Activated T-cell treated with anti-CD3 and anti-CD28 coated beads for 24 hours (primary cell): ENCODE measurements around the gene RNU6-8.
A peak's percentile ranks its signal among the peaks of the same experiment; 100 is the strongest.

Source experiments
- DNase-seq: peaks from one replicate; pipeline ENCODE4 v3.0.0-alpha.2; 2020; ENCODE audit warnings: low read depth

The RNU6-8 gene

DNA sequence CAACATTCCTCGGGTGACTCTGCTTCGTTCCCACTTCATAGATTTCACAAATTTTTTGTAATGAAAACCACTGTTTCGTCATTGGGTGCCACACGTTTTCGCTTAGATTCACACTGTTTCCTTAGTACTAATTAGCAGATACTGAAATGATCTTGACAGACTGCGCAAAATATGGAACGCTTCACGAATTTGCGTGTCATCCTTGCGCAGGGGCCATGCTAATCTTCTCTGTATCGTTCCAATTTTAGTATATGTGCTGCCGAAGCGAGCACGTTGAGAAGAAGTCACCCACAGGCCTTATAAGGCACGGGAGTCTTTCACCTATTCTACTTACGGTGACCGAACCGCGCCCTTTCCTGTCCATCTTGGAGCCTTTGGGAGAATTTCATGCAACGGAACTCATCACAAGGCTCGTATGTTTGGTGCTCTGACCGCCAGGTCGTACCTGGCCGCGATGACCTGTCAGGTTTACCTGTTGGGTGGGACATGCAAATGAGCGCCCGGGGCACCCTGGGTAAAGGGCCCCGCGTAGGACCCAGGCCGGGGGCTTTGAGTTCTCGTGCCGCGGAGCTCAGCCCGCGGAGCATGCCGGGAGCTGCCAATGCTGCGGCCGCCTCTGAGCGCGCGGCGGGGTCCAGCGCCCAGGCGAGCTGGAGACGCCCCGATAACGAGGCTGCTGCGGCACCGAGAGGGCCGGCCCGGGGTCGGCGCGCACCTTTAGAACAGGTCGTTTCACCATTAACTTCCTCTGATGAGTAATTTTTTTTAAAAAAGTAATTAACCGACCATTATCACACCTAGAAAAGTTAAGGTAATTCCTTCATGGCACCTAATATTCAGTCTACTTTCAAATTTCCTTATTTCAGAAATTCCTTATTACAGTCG lies at the start of gene RNU6-8:
TSS of gene RNU6-8 (minus strand) at position 272 of the 885 bp plus-strand sequence.
- DNase-seq: peak; percentile 80

DNA sequence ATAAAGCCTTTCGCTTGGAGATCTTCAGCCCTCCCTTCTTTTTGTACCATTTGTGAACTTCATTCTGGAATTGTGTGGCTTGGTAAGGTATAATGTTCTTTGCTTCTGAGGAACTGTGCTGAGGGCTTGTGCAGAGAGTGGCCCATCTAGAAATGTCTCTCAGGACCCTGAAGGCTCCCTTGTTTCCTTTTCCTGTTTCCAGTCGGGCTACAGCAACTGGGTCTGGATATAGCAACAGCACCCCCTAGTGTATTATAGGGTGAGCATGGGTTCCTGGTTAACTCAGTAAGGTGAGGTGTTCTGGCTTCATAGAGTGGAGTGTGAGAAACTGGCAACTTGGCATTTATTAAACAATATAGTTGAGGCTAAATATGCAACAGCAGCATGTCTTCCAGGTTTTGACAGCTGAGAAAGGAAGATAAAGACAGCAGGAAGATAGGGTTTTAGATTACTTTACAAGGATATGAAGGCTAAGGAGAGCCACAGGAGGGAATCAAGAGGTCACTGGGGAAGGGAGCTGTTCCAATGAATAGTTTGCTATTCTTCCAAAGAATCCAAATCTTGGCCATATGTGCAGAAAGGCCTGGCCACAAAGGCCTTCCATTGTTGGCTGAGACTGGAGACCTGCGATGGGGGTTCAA lies 49.1 kb upstream of the RNU6-8 start:
- DNase-seq: peak; percentile 31

DNA sequence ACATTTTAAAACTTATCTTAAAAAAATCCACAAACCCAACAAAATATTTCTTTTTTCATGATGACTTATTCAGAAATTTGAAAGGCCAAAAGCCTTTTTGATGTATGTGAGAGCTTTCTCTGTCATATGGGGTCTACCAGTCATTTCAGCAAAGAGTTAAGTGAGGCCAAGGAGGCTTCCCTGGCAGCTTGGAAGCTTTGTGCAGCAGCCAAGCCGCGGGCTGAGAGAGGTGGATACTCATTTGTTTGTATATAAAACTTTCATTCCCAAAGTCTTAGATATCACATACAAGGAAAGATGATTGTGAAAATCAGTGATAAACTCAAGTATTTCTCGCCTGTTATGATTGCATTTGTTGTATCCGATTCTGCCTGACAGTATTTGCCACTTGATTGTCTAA lies 48.5 kb upstream of the RNU6-8 start:
- no peak for DNase-seq

GRCh38 chr14:32250681-32251080 lies 47.6 kb upstream of the RNU6-8 start:
- no peak for DNase-seq

DNA sequence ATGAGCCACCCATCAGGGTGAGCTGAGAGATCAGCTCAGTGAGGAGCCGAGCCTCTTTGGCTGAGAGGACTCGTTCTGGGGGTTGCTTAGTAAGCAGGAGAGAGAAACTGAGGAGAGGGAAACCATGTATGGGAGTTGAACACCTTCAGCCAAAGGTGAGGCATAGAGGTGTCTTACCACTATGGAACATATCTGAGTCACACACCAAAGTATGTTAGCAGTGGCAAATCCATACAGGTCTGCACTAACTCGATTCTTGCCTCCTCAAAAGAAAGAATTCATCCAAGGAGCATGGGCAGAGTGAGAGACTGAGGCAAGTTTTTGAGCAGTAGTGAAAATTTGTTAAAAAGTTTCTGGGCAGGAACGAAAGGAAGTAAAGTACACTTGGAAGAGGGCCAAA lies 46.7 kb upstream of the RNU6-8 start:
- DNase-seq: no peak

DNA sequence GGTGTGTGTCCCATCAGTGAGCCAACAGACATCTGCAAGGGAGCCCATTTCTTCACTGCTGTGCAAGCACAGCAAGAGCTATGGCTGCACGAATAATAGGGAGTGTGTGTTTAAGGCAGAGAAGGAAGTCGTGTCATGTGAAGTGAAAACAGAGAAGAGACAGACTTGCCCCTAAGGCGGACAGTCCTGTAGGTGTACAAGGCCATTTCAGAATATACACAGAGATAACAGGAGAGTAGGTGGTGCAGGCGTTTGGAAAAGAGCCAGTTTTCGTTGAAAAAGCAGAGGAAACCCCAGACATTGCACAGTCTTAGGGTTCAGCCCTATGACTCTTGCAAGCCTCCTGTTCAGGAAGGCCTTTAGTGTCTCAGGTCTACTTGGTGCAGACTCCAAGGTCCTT lies 46.3 kb upstream of the RNU6-8 start:
- DNase-seq: no peak

- DNase-seq: no peak
Observed at GRCh38 chr14:32246751-32247150, 43.7 kb upstream of the RNU6-8 start.

DNA sequence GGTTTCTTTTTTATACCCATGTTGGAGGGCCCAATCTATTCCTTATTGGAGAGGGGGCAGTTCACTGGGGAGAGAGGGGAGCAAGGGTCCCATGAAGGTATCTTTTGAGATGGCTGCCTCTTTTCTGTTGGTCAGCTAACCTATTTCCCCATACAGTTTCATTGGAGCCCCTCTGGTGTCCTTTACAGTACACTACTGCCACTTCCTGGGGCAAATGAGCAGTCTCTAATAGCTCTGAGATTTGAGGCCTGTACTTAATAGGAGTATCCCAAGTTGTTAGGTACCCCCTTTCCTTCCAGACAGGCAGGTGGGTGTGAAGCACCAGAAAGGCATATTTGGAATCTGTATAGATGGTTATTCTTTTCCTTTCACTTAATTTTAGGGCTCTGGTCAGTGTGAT lies 41.3 kb upstream of the RNU6-8 start:
- DNase-seq: no peak

DNA sequence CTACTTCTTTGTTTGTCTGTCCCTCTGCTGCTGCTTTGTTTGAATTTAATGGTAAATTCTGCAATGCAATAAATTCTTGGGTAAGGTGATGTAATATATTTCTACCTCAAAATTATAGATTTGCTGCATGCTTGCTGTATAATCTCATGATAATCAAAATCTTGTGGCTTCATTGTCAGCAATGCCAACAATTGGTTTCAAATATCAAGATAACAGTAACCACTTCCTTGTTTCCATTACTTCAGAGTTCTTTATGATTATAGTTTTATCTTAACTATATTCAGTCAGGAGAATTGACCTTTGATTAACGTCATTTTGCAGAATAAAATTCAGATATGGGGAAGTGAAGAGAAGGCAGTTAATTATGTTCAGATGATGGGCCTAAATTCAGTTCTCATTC lies 30.2 kb upstream of the RNU6-8 start:
- DNase-seq: no peak

GRCh38 chr14:32232481-32232880 lies 29.4 kb upstream of the RNU6-8 start:
- DNase-seq: no peak

- DNase-seq: no peak
Observed at GRCh38 chr14:32230695-32231280, 27.7 kb upstream of the RNU6-8 start.

GRCh38 chr14:32230181-32230580 lies 27.1 kb upstream of the RNU6-8 start:
- no peak for DNase-seq

- no peak for DNase-seq
Observed at GRCh38 chr14:32226056-32226455, 23.0 kb upstream of the RNU6-8 start.

DNA sequence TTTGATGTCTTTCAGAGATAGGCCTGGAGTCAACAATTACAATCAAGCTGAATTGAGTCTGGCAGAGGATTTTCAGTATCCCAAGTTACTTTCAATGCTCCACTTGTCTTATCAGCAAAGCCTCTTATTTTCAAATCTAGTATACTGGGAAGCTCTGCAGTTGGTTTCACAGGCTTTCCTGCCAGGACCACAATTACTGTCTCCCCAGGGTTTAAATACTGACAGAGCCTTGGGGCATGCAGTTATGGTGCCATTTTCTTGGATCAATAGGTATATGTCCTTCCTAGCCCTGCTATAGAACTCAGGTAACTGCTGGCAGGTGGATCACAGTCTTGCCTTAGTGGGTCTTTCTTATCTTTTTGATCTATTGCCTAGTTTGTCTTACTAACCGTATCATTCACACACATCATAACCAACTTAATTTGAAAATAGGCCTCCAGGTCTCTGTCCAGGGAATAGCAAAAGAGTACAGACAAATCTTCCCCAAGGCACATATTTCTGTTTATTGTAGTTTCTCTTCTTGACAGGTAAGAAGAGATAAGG lies 22.4 kb upstream of the RNU6-8 start:
- no peak for DNase-seq

GRCh38 chr14:32224737-32225377 lies 21.8 kb upstream of the RNU6-8 start:
- no peak for DNase-seq

DNA sequence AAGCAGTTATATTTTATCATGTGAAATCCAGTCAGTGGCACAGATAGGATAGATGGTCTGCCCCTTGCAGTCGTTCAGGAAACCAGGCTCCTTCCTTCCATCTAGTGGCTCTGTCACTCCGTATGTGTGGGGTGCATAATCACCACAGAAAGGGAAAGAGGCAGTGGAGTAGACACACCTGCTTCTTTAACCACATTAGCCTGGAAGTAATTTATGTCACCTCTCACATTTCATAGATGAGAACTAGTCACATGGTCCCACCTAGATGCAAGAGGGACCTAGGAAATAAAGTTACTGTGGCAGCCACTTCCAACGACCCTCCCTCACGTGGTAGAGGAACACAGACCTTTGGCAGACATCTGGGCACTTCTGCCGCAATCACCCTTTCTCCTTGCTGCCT lies 14.2 kb upstream of the RNU6-8 start:
- no peak for DNase-seq

- no peak for DNase-seq
Observed at GRCh38 chr14:32212833-32213232, 9.8 kb upstream of the RNU6-8 start.

DNA sequence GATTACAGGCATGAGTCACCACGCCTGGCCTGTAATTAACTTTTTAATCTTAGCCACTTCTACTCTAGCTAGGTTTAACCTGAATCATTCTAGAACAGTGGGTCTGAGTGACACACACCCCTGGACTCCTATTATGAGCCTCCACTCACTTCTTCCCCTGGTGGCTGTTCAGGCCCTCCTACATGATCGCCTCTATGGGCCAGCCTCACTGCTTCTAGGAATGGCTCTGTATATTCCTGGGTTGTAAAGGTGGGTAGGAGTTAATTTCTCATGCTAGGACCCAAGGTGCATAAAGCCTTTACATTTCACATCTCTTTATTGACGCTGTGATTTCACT lies 8.0 kb upstream of the RNU6-8 start:
- no peak for DNase-seq

DNA sequence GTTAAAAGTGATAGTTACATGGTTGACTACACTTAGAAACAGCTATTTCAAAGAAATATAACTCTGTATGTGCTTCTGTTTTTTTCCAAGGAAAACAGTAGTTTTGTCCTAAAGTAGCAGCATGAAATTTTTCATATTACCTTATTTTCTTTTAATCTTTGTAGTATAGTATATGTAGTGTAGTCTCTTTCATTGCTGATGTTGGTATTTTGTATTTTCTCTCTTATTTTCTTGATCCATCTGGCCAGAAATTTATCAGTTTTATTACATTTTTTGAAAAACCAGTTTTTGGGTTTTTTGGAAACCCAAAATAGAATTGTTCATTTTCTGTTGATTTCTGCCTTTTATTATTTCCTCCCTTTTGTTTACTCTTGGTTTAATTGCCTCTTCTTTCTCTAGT lies 6.4 kb upstream of the RNU6-8 start:
- no peak for DNase-seq

GRCh38 chr14:32208490-32208889 lies 5.4 kb upstream of the RNU6-8 start:
- no peak for DNase-seq

DNA sequence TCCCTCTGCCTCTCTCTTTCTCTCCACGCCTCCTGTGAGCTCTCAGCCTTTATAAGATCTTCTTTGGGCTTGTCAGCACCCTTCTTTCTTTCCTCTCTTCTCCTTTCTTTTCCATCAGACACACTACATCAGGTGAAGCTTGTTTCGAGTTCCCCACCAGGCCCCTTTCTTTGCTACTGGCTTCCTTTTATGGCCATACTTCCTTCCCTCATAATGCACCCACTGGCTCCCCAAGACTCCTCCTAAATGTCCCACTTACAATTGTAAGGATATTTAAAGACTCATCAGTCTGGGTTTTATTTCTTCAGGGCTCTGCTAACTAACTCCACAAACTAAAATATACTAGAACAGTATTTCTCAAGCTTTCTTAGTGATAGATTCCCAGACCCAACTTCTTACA lies 3.5 kb upstream of the RNU6-8 start:
- DNase-seq: no peak

GRCh38 chr14:32205984-32206383 lies 2.9 kb upstream of the RNU6-8 start:
- no peak for DNase-seq

- no peak for DNase-seq
Observed at GRCh38 chr14:32205554-32205953, 2.5 kb upstream of the RNU6-8 start.
